HepG2 (cell line): ENCODE data around the gene JUND. TPM values are rescaled to one million over a fixed set of nuclear protein-coding genes. Genes with fewer than 3 reads are reported as not detected.

Experiments used
- ATAC-seq: fragments of 200-7000 bp; cut with Tn5 transposase; 3 replicates; pipeline ENCODE4 v1.9.1; 2020; ENCODE audit warnings: mild to moderate bottlenecking, moderate library complexity
- BruUV-seq: library from RNA; stranded (reverse); fragments of 400-500 nt; replicated peaks from 2 replicates; lab custom pipeline; 2021; lab: Mats Ljungman, UMichigan
- CTCF ChIA-PET: fragments of 300-600 bp; formaldehyde crosslinking; extraction: SDS; loops from one replicate; lab custom pipeline; 2021; ENCODE audit warnings: low total read pairs, inconsistent platforms, low intra/inter-chr PET ratio; lab: Yijun Ruan, JAX
- POLR2A ChIA-PET: fragments of 350-600 bp; sonication (Branson Sonifier 250); formaldehyde crosslinking; loops from one replicate; lab custom pipeline; 2020; ENCODE audit warnings: antibody characterized with exemption, inconsistent platforms; lab: Yijun Ruan, JAX
- DNase-seq: peaks from one replicate; pipeline ENCODE4 v3.0.0-alpha.2; 2015; ENCODE audit warnings: low spot score
- FAIRE-seq: peaks from 3 replicates; lab custom pipeline; 2011; peaks lifted over from hg19 to GRCh38; lab: Jason Lieb, UNC
- H2AFZ ChIP-seq: one replicate; pipeline ENCODE4 v1.6.1; 2011; ENCODE audit warnings: low read length, inconsistent platforms
- H3K27ac ChIP-seq: fragments of 300-600 bp; 3 replicates; pipeline ENCODE4 v1.8.0; 2011; ENCODE audit warnings: mixed run types, mild to moderate bottlenecking, mixed read lengths, low read length, inconsistent platforms; ENCODE audit not compliant: insufficient read depth; ENCODE audit errors: extremely low read length
- H3K27me3 ChIP-seq, 2 experiments: fragments of 200-600 bp in 1 of 2; 2 replicates in 1 of 2; 3 replicates in 1 of 2; pipeline versions ENCODE4 v1.6.0 to v1.8.0; 2011; ENCODE audit warnings: low read length in 2 of 2, mild to moderate bottlenecking in 2 of 2, moderate library complexity in 2 of 2, inconsistent platforms in 1 of 2; ENCODE audit not compliant: insufficient read depth in 2 of 2, control insufficient read depth in 1 of 2
- H3K36me3 ChIP-seq, 2 experiments: fragments of 200-600 bp in 1 of 2; replicated peaks in 1 of 2; 2 replicates in 1 of 2; 3 replicates in 1 of 2; pipeline versions ENCODE4 v1.5.1 to v1.8.0; 2011; ENCODE audit warnings: low read length in 2 of 2, inconsistent platforms in 1 of 2; ENCODE audit not compliant: insufficient read depth in 2 of 2, control insufficient read depth in 1 of 2
- H3K4me1 ChIP-seq: 2 replicates; pipeline ENCODE4 v1.5.1; 2012; ENCODE audit warnings: low read length, inconsistent platforms; ENCODE audit not compliant: insufficient read depth
- H3K4me2 ChIP-seq: 2 replicates; pipeline ENCODE4 v1.6.0; 2011; ENCODE audit warnings: low read depth, low read length, inconsistent platforms
- H3K4me3 ChIP-seq, 3 experiments: fragments of 200-600 bp in 1 of 3; sonication (generic), shearing (Covaris generic) in 1 of 3; replicated peaks in 1 of 3; 2 replicates each; pipeline ENCODE4 v1.5.1; 2011 to 2016; ENCODE audit warnings: low read length in 3 of 3, inconsistent platforms in 2 of 3, low read depth in 2 of 3, mild to moderate bottlenecking in 2 of 3, control low read depth in 1 of 3, mixed read lengths in 1 of 3; ENCODE audit not compliant: insufficient read depth in 1 of 3
- H3K79me2 ChIP-seq: one replicate; pipeline ENCODE4 v1.6.1; 2011; ENCODE audit warnings: low read length, inconsistent platforms; ENCODE audit not compliant: insufficient read depth
- H3K9ac ChIP-seq: 2 replicates; pipeline ENCODE4 v1.6.0; 2011; ENCODE audit warnings: mild to moderate bottlenecking, low read depth, low read length, inconsistent platforms; ENCODE audit not compliant: insufficient read depth
- H3K9me3 ChIP-seq: 2 replicates; pipeline ENCODE4 v1.5.1; 2012; ENCODE audit warnings: mild to moderate bottlenecking, low read length
- H4K20me1 ChIP-seq: 2 replicates; pipeline ENCODE4 v1.6.0; 2011; ENCODE audit warnings: inconsistent platforms, mild to moderate bottlenecking, low read length, moderate library complexity; ENCODE audit not compliant: insufficient read depth
- DR1 ChIP-seq: sonication (generic); formaldehyde crosslinking; IDR thresholded peaks from 2 replicates; pipeline ENCODE4 v1.8.0; 2021; ENCODE audit warnings: mild to moderate bottlenecking, missing genetic modification reagents, inconsistent platforms
- ELK4 ChIP-seq: sonication (generic); formaldehyde crosslinking; IDR thresholded peaks from 2 replicates; pipeline ENCODE4 v1.9.0; 2021; ENCODE audit warnings: missing genetic modification reagents, borderline replicate concordance
- KLF16 ChIP-seq, 2 experiments: sonication (generic) in 1 of 2; formaldehyde crosslinking in 1 of 2; IDR thresholded peaks; 2 replicates each; pipeline versions ENCODE4 v1.6.1 to v1.8.0; 2016 to 2023; ENCODE audit warnings: missing genetic modification reagents in 2 of 2, missing compliant biosample characterization in 1 of 2
- KLF9 ChIP-seq: IDR thresholded peaks from 2 replicates; pipeline ENCODE4 v1.6.1; 2016; ENCODE audit warnings: low read depth
- KMT2A ChIP-seq: sonication (generic); formaldehyde crosslinking; IDR thresholded peaks from 2 replicates; pipeline ENCODE4 v1.4.0; 2020; ENCODE audit warnings: missing genetic modification reagents
- KMT2B ChIP-seq: IDR thresholded peaks from 2 replicates; pipeline ENCODE4 v1.6.1; 2016; ENCODE audit warnings: missing genetic modification reagents, missing compliant biosample characterization
- NR2C2 ChIP-seq: sonication (generic); formaldehyde crosslinking; IDR thresholded peaks from 2 replicates; pipeline ENCODE4 v1.4.0; 2020; ENCODE audit warnings: missing genetic modification reagents, mild to moderate bottlenecking, moderate library complexity, borderline replicate concordance
- RFXAP ChIP-seq: sonication (generic); formaldehyde crosslinking; IDR thresholded peaks from 2 replicates; pipeline ENCODE4 v1.4.0; 2020; ENCODE audit warnings: missing genetic modification reagents, borderline replicate concordance
- TEF ChIP-seq: sonication (generic); formaldehyde crosslinking; IDR thresholded peaks from 2 replicates; pipeline ENCODE4 v1.5.0; 2020; ENCODE audit warnings: missing genetic modification reagents
- UBTF ChIP-seq: sonication (generic); formaldehyde crosslinking; IDR thresholded peaks from 2 replicates; pipeline ENCODE4 v1.4.0; 2020; ENCODE audit warnings: mild to moderate bottlenecking, missing genetic modification reagents
- ZFX ChIP-seq: sonication (generic); formaldehyde crosslinking; IDR thresholded peaks from 2 replicates; pipeline ENCODE4 v1.4.0; 2020; ENCODE audit warnings: mild to moderate bottlenecking, low read depth, missing genetic modification reagents, moderate library complexity
- ZKSCAN5 ChIP-seq: sonication (generic); formaldehyde crosslinking; IDR thresholded peaks from 2 replicates; pipeline ENCODE4 v1.5.1; 2020; ENCODE audit warnings: mild to moderate bottlenecking, missing genetic modification reagents
- ZMYM4 ChIP-seq: sonication (generic); formaldehyde crosslinking; IDR thresholded peaks from 2 replicates; pipeline ENCODE4 v1.8.1; 2023; ENCODE audit warnings: mild to moderate bottlenecking, missing genetic modification reagents
- ZNF225 ChIP-seq: sonication (generic); formaldehyde crosslinking; IDR thresholded peaks from 2 replicates; pipeline ENCODE4 v1.4.0; 2020; ENCODE audit warnings: mild to moderate bottlenecking, missing genetic modification reagents
- ZNF580 ChIP-seq: IDR thresholded peaks from 2 replicates; pipeline ENCODE4 v1.6.1; 2016; ENCODE audit warnings: low read depth, borderline replicate concordance
- ZNF629 ChIP-seq: sonication (generic); formaldehyde crosslinking; conservative IDR thresholded peaks from 2 replicates; pipeline ENCODE4 v1.5.0; 2020; ENCODE audit warnings: missing genetic modification reagents
- ZNF639 ChIP-seq: conservative IDR thresholded peaks from 2 replicates; pipeline ENCODE4 v1.6.1; 2018; ENCODE audit warnings: missing genetic modification reagents
- ZNF720 ChIP-seq: sonication (generic); formaldehyde crosslinking; IDR thresholded peaks from 2 replicates; pipeline ENCODE4 v1.4.0; 2020; ENCODE audit warnings: missing genetic modification reagents
- WGBS: methylation state at CpG from one replicate; pipeline ENCODE4 v1.1.6; 2017; ENCODE audit warnings: low lambda C conversion rate; 5-methylcytosine and 5-hydroxymethylcytosine counted together
- in situ Hi-C: cut with HindIII; loops from 2 replicates; pipeline ENCODE4 v1.10.0; 2017; ENCODE audit warnings: low pct_unique_long_range_greater_than_20kb; ENCODE audit not compliant: extremely low pct_ligation_motif_present
- intact Hi-C: fragments of 100-400 bp; cut with micrococcal nuclease; formaldehyde crosslinking; loops from one replicate; pipeline ENCODE4 v1.10.0; 2022; ENCODE audit not compliant: unreplicated experiment
- polyA plus RNA-seq, 8 experiments: library from polyadenylated mRNA; depleted of rRNA in 3 of 8; stranded (reverse) in 7 of 8; unstranded in 1 of 8; fragments of >200 nt; fragmentation: Illumina TruSeq in 4 of 8; extraction: Trizol in 4 of 8; gene quantifications; 2 replicates each; pipeline versions ENCODE4 v1.2.1 to v1.2.3, GENCODE V29; 2011 to 2016; ENCODE audit warnings: low read depth in 4 of 8, missing spikeins in 1 of 8, mixed read lengths in 1 of 8; ENCODE audit not compliant: insufficient read depth in 1 of 8
- total RNA-seq, 5 experiments: library from RNA; depleted of rRNA; stranded (reverse); fragments of >200 nt; fragmentation: Illumina TruSeq; extraction: Trizol; gene quantifications; 2 replicates each; pipeline ENCODE4 v1.2.3, GENCODE V29; 2016; ENCODE audit warnings: low read depth in 1 of 5

The JUND gene
- total and polyA plus RNA-seq, 2 of the 13 experiments (the other 11 are each of a cell fraction or from before 2014, with no cell fraction given) = 41.2 to 59.8 TPM

GRCh38 chr19:18278521-18279265 is 2.7 kb downstream of the JUND start:
- H3K79me2 ChIP-seq = peaks cover 26% of the 10 kb centered on the region
- TF ChIP-seq RFXAP = 0 out of 2 replicates have a peak, but pooled peaks have one; percentile 6
- no peak for TF ChIP-seq DR1 (CRISPR knock-in tag)
- 0 out of 2 replicates have a peak, but pooled peaks have one; percentile 8 for TF ChIP-seq ZMYM4
- TF ChIP-seq KLF9 (CRISPR knock-in tag) = no peak
- no peak for TF ChIP-seq KLF16 (CRISPR knock-in tag; IDR thresholded peaks at IDR 0.05)
- no peak; the same call in 1 of the 2 replicates for TF ChIP-seq ZFX (CRISPR knock-in tag)
- no peak for TF ChIP-seq ZNF639
- no peak for TF ChIP-seq ELK4
- TF ChIP-seq ZNF720 = no peak
- no peak for TF ChIP-seq ZNF225 (CRISPR knock-in tag)
- peak; percentile 95 for TF ChIP-seq ZNF629 (CRISPR knock-in tag)
- TF ChIP-seq ZKSCAN5 (CRISPR knock-in tag) = no peak
- no peak for TF ChIP-seq UBTF (CRISPR knock-in tag)
- no peak for TF ChIP-seq KMT2B
- TF ChIP-seq TEF (CRISPR knock-in tag) = no peak
- TF ChIP-seq ZNF580 (CRISPR knock-in tag) = no peak
- no peak for TF ChIP-seq KMT2A (CRISPR knock-in tag)
- TF ChIP-seq NR2C2 (CRISPR knock-in tag) = no peak

More at GRCh38 chr19:18278521-18279265, 2.7 kb downstream of the JUND start:
- H3K4me1 ChIP-seq = peaks cover 71% of the 10 kb centered on the region
- no peaks in the 10 kb centered on the region; a peak in 1 of 5 replicates for H3K27me3 ChIP-seq
- no peak for ATAC-seq
- in situ Hi-C loops = loop anchor here (5.0 to 10.0 kb wide), 2 partner anchors 44 to 136 kb away; partner anchors contain the start of genes LSM4 and SSBP4
- DNase-seq = no peak
- intact Hi-C loops = loop anchor here (1.0 to 5.0 kb wide), 2 partner anchors 45 to 134 kb away; partner anchors contain the start of gene LSM4
- peak overlapping the region; percentile 94 for H3K27ac ChIP-seq
- H3K9ac ChIP-seq = peak overlapping the region; percentile 100
- H4K20me1 ChIP-seq = peaks cover 34% of the 10 kb centered on the region
- ChIA-PET CTCF (interaction anchor here (1.4 to 3.6 kb wide), 4 partner anchors 44 to 107 kb away, joined by 3 to 50 read pairs (median 7); partner anchors contain the start of genes GDF15 and LSM4), POLR2A (interaction anchor here (0.6 to 7.1 kb wide), 14 partner anchors 13 to 141 kb away, joined by 3 to 278 read pairs (median 27); partner anchors contain the start of genes GDF15, LSM4, PGPEP1 and RAB3A)
- no peaks in the 10 kb centered on the region for H3K9me3 ChIP-seq
- peak overlapping the region; percentile 74 to 100 (median 84) for H3K4me3 ChIP-seq
- no peak for FAIRE-seq
- H3K36me3 ChIP-seq = peaks cover 2 to 10% of the 10 kb centered on the region in 2 experiments; a peak in 4 of 5 replicates
- no TSS peak for BruUV-seq
- peak overlapping the region; percentile 91 for H3K4me2 ChIP-seq
- 68% methylated on average over 8 of the region's 10 CpGs for WGBS
- H2AFZ ChIP-seq = no peak overlapping the region
